ENCODE results near the gene DTD1. TPM values are rescaled to one million over a fixed set of nuclear protein-coding genes. Genes with fewer than 3 reads are reported as not detected.

DTD1 gene
- total RNA-seq, 1 donor: 52.1 TPM

DNA sequence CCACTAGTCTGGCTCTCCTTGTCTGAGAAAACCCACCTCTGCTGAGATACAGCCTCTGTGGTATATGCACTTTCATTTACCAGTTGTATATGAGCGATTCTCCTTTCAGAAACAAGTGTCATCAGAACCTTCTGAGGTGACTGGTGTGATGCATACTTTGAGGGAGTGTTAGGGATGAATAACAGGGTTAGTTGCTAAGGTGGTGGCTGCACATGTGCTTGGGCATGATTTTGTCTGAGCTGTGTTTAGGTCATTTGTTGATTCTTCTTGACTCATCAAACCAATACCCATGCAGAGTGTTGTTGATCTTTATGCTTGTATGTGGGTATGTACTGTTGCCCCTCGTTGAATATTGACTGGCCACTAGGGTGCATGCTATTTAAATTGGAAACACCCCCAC, 25.7 kb downstream of the DTD1 start:
- H3K27me3 ChIP-seq (ENCODE audit: insufficient read depth, low read length): no peaks in the 10 kb centered on the region
- H3K9me3 ChIP-seq (ENCODE audit: low read depth, low read length): no peaks in the 10 kb centered on the region
- no peak overlapping the region for H3K27ac ChIP-seq (ENCODE audit: low read depth, low read length)
- H3K4me2 ChIP-seq (ENCODE audit: insufficient read depth, low read length): no peak overlapping the region
- H3K79me2 ChIP-seq (ENCODE audit: insufficient read depth, low read length): no peaks in the 10 kb centered on the region
- H2AFZ ChIP-seq (ENCODE audit: low read length): no peak overlapping the region
- H3K4me1 ChIP-seq (ENCODE audit: insufficient read depth, low read length): no peaks in the 10 kb centered on the region
- no peaks in the 10 kb centered on the region for H4K20me1 ChIP-seq (ENCODE audit: insufficient read depth, low read length)
- no peak for DNase-seq (ENCODE audit: insufficient read length, low spot score, missing footprints)
- no peak for TF ChIP-seq CTCF (IDR thresholded peaks at IDR 0.05; ENCODE audit: extremely low read depth, low read depth, low read length)
- peaks cover 3% of the 10 kb centered on the region for H3K36me3 ChIP-seq (ENCODE audit: insufficient read depth, low read length)
- no peak overlapping the region for H3K4me3 ChIP-seq (ENCODE audit: insufficient read depth, low read length)

GRCh38 chr20:18614244-18614643, 26.4 kb downstream of the DTD1 start:
- no peaks in the 10 kb centered on the region for H3K79me2 ChIP-seq (ENCODE audit: insufficient read depth, low read length)
- H3K4me1 ChIP-seq (ENCODE audit: insufficient read depth, low read length): no peaks in the 10 kb centered on the region
- no peaks in the 10 kb centered on the region for H3K27me3 ChIP-seq (ENCODE audit: insufficient read depth, low read length)
- H4K20me1 ChIP-seq (ENCODE audit: insufficient read depth, low read length): no peaks in the 10 kb centered on the region
- H3K9me3 ChIP-seq (ENCODE audit: low read depth, low read length): no peaks in the 10 kb centered on the region
- DNase-seq (ENCODE audit: insufficient read length, low spot score, missing footprints): no peak
- H3K4me2 ChIP-seq (ENCODE audit: insufficient read depth, low read length): no peak overlapping the region
- H2AFZ ChIP-seq (ENCODE audit: low read length): no peak overlapping the region
- no peak overlapping the region for H3K27ac ChIP-seq (ENCODE audit: low read depth, low read length)
- peaks cover 3% of the 10 kb centered on the region for H3K36me3 ChIP-seq (ENCODE audit: insufficient read depth, low read length)
- no peak overlapping the region for H3K4me3 ChIP-seq (ENCODE audit: insufficient read depth, low read length)
- TF ChIP-seq CTCF (IDR thresholded peaks at IDR 0.05; ENCODE audit: extremely low read depth, low read depth, low read length): no peak

DNA sequence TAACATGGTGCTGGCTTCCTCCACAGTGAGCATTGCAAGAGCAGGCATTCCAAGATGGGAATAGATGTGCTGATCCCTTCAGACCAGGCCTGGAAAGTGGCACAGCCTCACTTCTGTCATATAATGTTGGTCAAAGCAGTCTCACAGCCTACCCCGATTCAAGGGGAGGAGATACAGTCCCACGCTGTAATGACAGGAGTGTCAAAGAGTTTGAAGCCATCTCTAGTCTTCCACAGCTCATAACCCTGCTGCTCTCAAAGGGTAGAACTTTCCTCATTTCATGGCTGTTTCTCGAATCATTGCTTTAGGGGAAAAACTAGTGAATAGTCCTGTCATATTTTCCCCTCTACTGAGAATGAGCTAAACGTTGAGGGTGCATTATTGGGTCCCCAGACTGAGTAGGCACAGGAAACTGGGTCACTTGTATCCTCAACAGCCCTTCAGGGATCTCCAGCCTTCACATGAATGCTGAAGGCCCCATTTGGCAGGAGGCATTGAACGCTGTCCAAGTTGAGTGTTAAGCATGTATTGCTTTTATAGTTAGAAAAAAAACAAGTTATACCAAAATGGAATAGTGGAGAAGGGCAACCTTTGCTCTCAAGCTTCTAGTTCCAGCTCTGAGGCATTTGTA, 27.3 kb downstream of the DTD1 start:
- Histone ChIP-seq H3K4me2 (ENCODE audit: insufficient read depth, low read length) (peak overlapping the region; percentile 29), H3K27me3 (ENCODE audit: insufficient read depth, low read length) (no peaks in the 10 kb centered on the region), H3K9me3 (ENCODE audit: low read depth, low read length) (no peaks in the 10 kb centered on the region), H3K36me3 (ENCODE audit: insufficient read depth, low read length) (peaks cover 3% of the 10 kb centered on the region), H3K27ac (ENCODE audit: low read depth, low read length) (no peak overlapping the region), H3K79me2 (ENCODE audit: insufficient read depth, low read length) (no peaks in the 10 kb centered on the region), H2AFZ (ENCODE audit: low read length) (no peak overlapping the region), H4K20me1 (ENCODE audit: insufficient read depth, low read length) (no peaks in the 10 kb centered on the region), H3K4me1 (ENCODE audit: insufficient read depth, low read length) (no peaks in the 10 kb centered on the region), H3K4me3 (ENCODE audit: insufficient read depth, low read length) (no peak overlapping the region)
- TF ChIP-seq CTCF (IDR thresholded peaks at IDR 0.05; ENCODE audit: extremely low read depth, low read depth, low read length): no peak
- DNase-seq (ENCODE audit: insufficient read length, low spot score, missing footprints): no peak

DNA sequence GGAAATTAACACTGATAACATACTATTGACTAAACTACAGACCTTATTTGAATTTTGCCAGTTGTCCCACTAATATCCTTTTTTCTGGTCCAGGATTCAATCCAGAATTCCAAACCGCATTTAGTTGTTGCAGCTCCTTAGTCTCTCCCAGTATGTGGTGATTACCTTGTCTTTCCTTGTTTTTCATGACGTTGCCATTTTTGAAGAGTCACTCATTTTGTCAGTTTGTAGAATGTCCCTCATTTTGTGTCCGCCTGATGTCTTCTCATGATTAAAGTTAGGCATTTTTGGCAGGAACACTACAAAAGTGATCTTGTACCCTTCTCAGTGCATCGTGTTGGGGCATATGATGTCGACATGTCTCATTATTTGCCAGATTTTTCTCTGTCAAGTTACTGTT, 33.1 kb downstream of the DTD1 start:
- Histone ChIP-seq H3K36me3 (ENCODE audit: insufficient read depth, low read length) (no peaks in the 10 kb centered on the region), H3K27me3 (ENCODE audit: insufficient read depth, low read length) (no peaks in the 10 kb centered on the region), H3K4me2 (ENCODE audit: insufficient read depth, low read length) (no peak overlapping the region), H3K27ac (ENCODE audit: low read depth, low read length) (no peak overlapping the region), H3K9me3 (ENCODE audit: low read depth, low read length) (no peaks in the 10 kb centered on the region), H3K4me3 (ENCODE audit: insufficient read depth, low read length) (no peak overlapping the region), H3K79me2 (ENCODE audit: insufficient read depth, low read length) (no peaks in the 10 kb centered on the region), H3K4me1 (ENCODE audit: insufficient read depth, low read length) (no peaks in the 10 kb centered on the region), H2AFZ (ENCODE audit: low read length) (no peak overlapping the region), H4K20me1 (ENCODE audit: insufficient read depth, low read length) (peaks cover 3% of the 10 kb centered on the region)
- no peak for DNase-seq (ENCODE audit: insufficient read length, low spot score, missing footprints)
- no peak for TF ChIP-seq CTCF (IDR thresholded peaks at IDR 0.05; ENCODE audit: extremely low read depth, low read depth, low read length)
